CD14-positive monocyte (primary cell): Measurements from ENCODE around the gene ATP6V0A4. TPM values are rescaled to one million over a fixed set of nuclear protein-coding genes. Genes with fewer than 3 reads are reported as not detected.
A peak's percentile ranks its signal among the peaks of the same experiment; 100 is the strongest.

ENCODE experiments used
- DNase-seq, 3 donors: peaks; one replicate each; pipeline ENCODE4 v3.0.0-alpha.2; 2011 to 2022
- H2AFZ ChIP-seq: 2 replicates; pipeline ENCODE4 v1.6.0; 2012; ENCODE audit warnings: mild to moderate bottlenecking, low read depth, low read length, inconsistent platforms; ENCODE audit not compliant: insufficient read depth, poor library complexity, severe bottlenecking
- H3K27ac ChIP-seq, 2 donors: 1 replicate in 1 of 2; 2 replicates in 1 of 2; pipeline ENCODE4 v1.5.1; 2012 to 2013; ENCODE audit warnings: low read length in 2 of 2, control low read depth in 1 of 2, inconsistent platforms in 1 of 2, low read depth in 1 of 2, mild to moderate bottlenecking in 1 of 2
- H3K27me3 ChIP-seq, 2 donors: one replicate each; pipeline versions ENCODE4 v1.6.0 to v1.6.1; 2011 to 2013; ENCODE audit warnings: low read length in 2 of 2; ENCODE audit not compliant: control insufficient read depth in 2 of 2, insufficient read depth in 2 of 2
- H3K36me3 ChIP-seq, 2 donors: replicated peaks in 1 of 2; 1 replicate in 1 of 2; 2 replicates in 1 of 2; pipeline versions ENCODE4 v1.5.1 to v1.6.1; 2012 to 2013; ENCODE audit warnings: low read length in 2 of 2, control low read depth in 1 of 2, inconsistent platforms in 1 of 2, mild to moderate bottlenecking in 1 of 2; ENCODE audit not compliant: insufficient read depth in 2 of 2, control insufficient read depth in 1 of 2
- H3K4me1 ChIP-seq, 2 donors: 1 replicate in 1 of 2; 2 replicates in 1 of 2; pipeline versions ENCODE4 v1.5.1 to v1.6.1; 2012 to 2013; ENCODE audit warnings: low read length in 2 of 2, control low read depth in 1 of 2, inconsistent platforms in 1 of 2, mild to moderate bottlenecking in 1 of 2, moderate library complexity in 1 of 2; ENCODE audit not compliant: insufficient read depth in 2 of 2, control insufficient read depth in 1 of 2
- H3K4me2 ChIP-seq: replicated peaks from 2 replicates; pipeline ENCODE3; 2012; ENCODE audit warnings: low read length, moderate library complexity, mild to moderate bottlenecking; ENCODE audit not compliant: poor library complexity, severe bottlenecking; ENCODE audit errors: extremely low read depth
- H3K4me3 ChIP-seq, 3 experiments: fragments of 200-600 bp in 1 of 3; sonication (generic) in 1 of 3; replicated peaks in 1 of 3; 1 replicate in 2 of 3; 2 replicates in 1 of 3; pipeline ENCODE4 v1.5.1; 2011 to 2013; ENCODE audit warnings: low read length in 3 of 3, mild to moderate bottlenecking in 3 of 3, control low read depth in 2 of 3, low read depth in 2 of 3, inconsistent platforms in 1 of 3, moderate library complexity in 1 of 3
- H3K79me2 ChIP-seq: 2 replicates; pipeline ENCODE4 v1.6.0; 2012; ENCODE audit warnings: mild to moderate bottlenecking, control low read depth, inconsistent platforms, low read length, moderate library complexity; ENCODE audit not compliant: insufficient read depth
- H3K9ac ChIP-seq: 2 replicates; pipeline ENCODE4 v1.6.0; 2017; ENCODE audit warnings: low read length, mild to moderate bottlenecking; ENCODE audit not compliant: insufficient read depth, poor library complexity, severe bottlenecking
- H3K9me3 ChIP-seq, 2 donors: replicated peaks in 1 of 2; 1 replicate in 1 of 2; 2 replicates in 1 of 2; pipeline versions ENCODE4 v1.5.1 to v1.6.1; 2012 to 2013; ENCODE audit warnings: low read length in 2 of 2, control low read depth in 1 of 2; ENCODE audit not compliant: control insufficient read depth in 1 of 2, insufficient read depth in 1 of 2
- H4K20me1 ChIP-seq: 2 replicates; pipeline ENCODE4 v1.6.0; 2012; ENCODE audit warnings: mild to moderate bottlenecking, low read length, control low read depth, moderate library complexity; ENCODE audit not compliant: insufficient read depth
- H3K27ac Mint-ChIP-seq, 7 donors: one replicate each; pipeline ENCODE4 v1.8.0; 2020; ENCODE audit warnings: mild to moderate bottlenecking in 7 of 7, mixed read lengths in 7 of 7, moderate library complexity in 6 of 7, inconsistent platforms in 2 of 7
- H3K27me3 Mint-ChIP-seq, 3 donors: one replicate each; pipeline ENCODE4 v1.8.0; 2021 to 2022; ENCODE audit warnings: low read depth in 3 of 3, mild to moderate bottlenecking in 3 of 3, mixed read lengths in 3 of 3, moderate library complexity in 3 of 3, inconsistent platforms in 1 of 3
- H3K36me3 Mint-ChIP-seq, 2 donors: one replicate each; pipeline ENCODE4 v1.8.0; 2020; ENCODE audit warnings: mixed read lengths in 2 of 2, inconsistent platforms in 1 of 2, mild to moderate bottlenecking in 1 of 2
- H3K4me1 Mint-ChIP-seq: one replicate; pipeline ENCODE4 v1.8.0; 2020; ENCODE audit warnings: mild to moderate bottlenecking, mixed read lengths
- H3K4me3 Mint-ChIP-seq, 2 donors: one replicate each; pipeline ENCODE4 v1.8.0; 2020; ENCODE audit warnings: mild to moderate bottlenecking in 2 of 2, mixed read lengths in 2 of 2, moderate library complexity in 1 of 2
- H3K9me3 Mint-ChIP-seq, 7 donors: one replicate each; pipeline ENCODE4 v1.8.0; 2020 to 2022; ENCODE audit warnings: mixed read lengths in 7 of 7, mild to moderate bottlenecking in 6 of 7, moderate library complexity in 6 of 7, inconsistent platforms in 2 of 7
- CTCF ChIP-seq: fragments of 200-600 bp; IDR thresholded peaks from one replicate; pipeline ENCODE4 v1.8.0; 2022; ENCODE audit warnings: antibody characterized with exemption, mild to moderate bottlenecking
- WGBS: methylation state at CpG from one replicate; pipeline ENCODE4 v1.1.5; 2013; ENCODE audit warnings: missing lambda C conversion rate; ENCODE audit not compliant: insufficient coverage; 5-methylcytosine and 5-hydroxymethylcytosine counted together
- intact Hi-C, 2 donors: fragments of 100-400 bp; cut with micrococcal nuclease; formaldehyde crosslinking; loops; one replicate each; pipeline versions ENCODE4 v1.15.0 to v1.15.1; 2023
- polyA plus RNA-seq, 3 donors: library from polyadenylated mRNA; depleted of rRNA in 1 of 3; unstranded in 2 of 3; stranded (reverse) in 1 of 3; fragments of 300-500 nt in 2 of 3; fragments of >200 nt in 1 of 3; fragmentation: Illumina TruSeq in 2 of 3; gene quantifications; 1 replicate in 2 of 3; 2 replicates in 1 of 3; pipeline ENCODE4 v1.2.3, GENCODE V29; 2012 to 2021

ATP6V0A4 gene
- polyA plus RNA-seq, 3 donors: not detected

GRCh38 chr7:138752518-138753149 is 45.4 kb downstream of the ATP6V0A4 start:
- Histone ChIP-seq H3K79me2 (no peaks in the 10 kb centered on the region), H3K4me2 (no peak overlapping the region), H3K9ac (no peak overlapping the region), H3K27ac (no peak overlapping the region), H3K36me3 (no peaks in the 10 kb centered on the region), H3K27me3 (peaks cover 0 to 2% of the 10 kb centered on the region in 2 donors), H3K4me1 (no peaks in the 10 kb centered on the region), H2AFZ (peak overlapping the region; percentile 42), H4K20me1 (no peaks in the 10 kb centered on the region), H3K9me3 (no peaks in the 10 kb centered on the region), H3K4me3 (no peak overlapping the region)
- no peaks in the 10 kb centered on the region for H3K36me3 Mint-ChIP-seq
- H3K4me3 Mint-ChIP-seq: no peak overlapping the region
- TF ChIP-seq CTCF: no peak
- peak in 2 of 3 donors; percentile 8 to 18 for DNase-seq
- H3K9me3 Mint-ChIP-seq: peaks cover 0 to 2% (median 0%) of the 10 kb centered on the region in 7 donors
- peaks cover 3% of the 10 kb centered on the region for H3K4me1 Mint-ChIP-seq
- intact Hi-C loops: no loop called here
- H3K27me3 Mint-ChIP-seq: peaks cover 3 to 15% (median 4%) of the 10 kb centered on the region in 3 donors
- WGBS: 0% methylated on average over 8 of the region's 12 CpGs
- no peak overlapping the region for H3K27ac Mint-ChIP-seq

DNA sequence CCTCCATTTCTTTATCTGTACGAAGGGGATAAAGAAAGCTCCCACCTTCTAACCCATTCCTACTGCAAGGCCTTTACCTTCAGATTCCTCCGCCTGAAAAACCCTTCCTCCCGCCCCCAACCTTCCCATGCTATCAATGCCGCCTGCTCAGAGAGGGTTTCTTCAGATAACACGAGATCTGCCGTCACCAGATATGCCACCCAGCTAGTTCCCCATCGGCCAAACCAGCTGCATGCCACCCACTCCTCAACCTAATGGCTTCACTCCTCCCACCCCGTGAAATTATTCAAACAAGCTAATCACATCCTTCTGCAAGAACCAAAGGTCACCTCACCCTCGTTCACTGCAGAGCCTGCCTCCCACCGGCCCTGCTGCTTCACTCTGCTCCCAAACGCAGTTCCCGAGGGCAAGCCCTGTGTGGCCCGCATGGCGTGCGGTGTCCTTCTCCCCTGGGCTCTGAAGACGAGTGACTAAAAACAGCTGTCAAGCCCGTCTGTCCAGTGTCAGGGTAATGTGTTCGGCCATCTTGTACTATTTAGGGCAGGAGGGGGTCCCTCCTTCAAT is 47.0 kb downstream of the ATP6V0A4 start:
- Histone ChIP-seq H3K4me3 (no peak overlapping the region), H4K20me1 (no peaks in the 10 kb centered on the region), H3K36me3 (no peaks in the 10 kb centered on the region), H3K27me3 (peaks cover 0 to 2% of the 10 kb centered on the region in 2 donors), H2AFZ (no peak overlapping the region), H3K4me1 (no peaks in the 10 kb centered on the region), H3K27ac (no peak overlapping the region), H3K9me3 (no peaks in the 10 kb centered on the region), H3K9ac (no peak overlapping the region), H3K79me2 (no peaks in the 10 kb centered on the region), H3K4me2 (no peak overlapping the region)
- TF ChIP-seq CTCF: no peak
- Mint-ChIP-seq H3K4me1 (peaks cover 3% of the 10 kb centered on the region), H3K27me3 (peaks cover 3 to 16% (median 4%) of the 10 kb centered on the region in 3 donors), H3K36me3 (no peaks in the 10 kb centered on the region), H3K9me3 (peaks cover 0 to 2% (median 0%) of the 10 kb centered on the region in 7 donors), H3K27ac (no peak overlapping the region), H3K4me3 (no peak overlapping the region)
- intact Hi-C loops: no loop called here
- 94% methylated on average over 15 of the region's 18 CpGs for WGBS
- no peak for DNase-seq
